Gastroesophageal sphincter (tissue), 3 donors: Measurements from ENCODE around the gene SIGLEC7.

Source experiments
- CTCF ChIP-seq, 4 experiments: fragments of 200-600 bp in 2 of 4; fragments of 450-650 bp in 2 of 4; sonication (generic) in 1 of 4; IDR thresholded peaks; one replicate each; pipeline ENCODE4 v1.5.1; 2017 to 2019; ENCODE audit warnings: antibody characterized with exemption in 4 of 4, mild to moderate bottlenecking in 2 of 4, moderate library complexity in 2 of 4
- POLR2A ChIP-seq, 2 donors: fragments of 450-650 bp; IDR thresholded peaks; one replicate each; pipeline ENCODE4 v1.6.1; 2017; ENCODE audit warnings: antibody characterized with exemption in 2 of 2, mild to moderate bottlenecking in 2 of 2, moderate library complexity in 1 of 2
- POLR2AphosphoS5 ChIP-seq: sonication (generic); formaldehyde crosslinking; IDR thresholded peaks from one replicate; pipeline ENCODE4 v1.6.1; 2017; ENCODE audit warnings: antibody characterized with exemption

GRCh38 chr19:51185069-51185867 is 43.2 kb downstream of the SIGLEC7 start:
- TF ChIP-seq POLR2AphosphoS5 (no peak), CTCF (IDR thresholded peaks at IDR 0.05) (no peak), POLR2A (IDR thresholded peaks at IDR 0.05) (no peak)
